Upper lobe of right lung (tissue), 1 donor: ENCODE data around the gene C1orf21. TPM values are rescaled to one million over a fixed set of nuclear protein-coding genes. Genes with fewer than 3 reads are reported as not detected.

ENCODE experiments used
- ATAC-seq: fragments of 200-7000 bp; cut with Tn5 transposase; one replicate; pipeline ENCODE4 v1.9.1; 2020; ENCODE audit warnings: mild to moderate bottlenecking, moderate library complexity
- DNase-seq: peaks from one replicate; pipeline ENCODE4 v3.0.0-alpha.2; 2020
- H3K27ac ChIP-seq: fragments of 200-600 bp; one replicate; pipeline ENCODE4 v1.8.0; 2022
- H3K27me3 ChIP-seq: fragments of 200-600 bp; one replicate; pipeline ENCODE4 v1.8.0; 2022; ENCODE audit warnings: mild to moderate bottlenecking
- H3K36me3 ChIP-seq: fragments of 200-600 bp; one replicate; pipeline ENCODE4 v1.8.0; 2022
- H3K4me1 ChIP-seq: fragments of 200-600 bp; one replicate; pipeline ENCODE4 v1.8.0; 2022
- H3K4me3 ChIP-seq: fragments of 200-600 bp; one replicate; pipeline ENCODE4 v1.8.0; 2022; ENCODE audit warnings: mild to moderate bottlenecking
- H3K9me3 ChIP-seq: fragments of 200-600 bp; one replicate; pipeline ENCODE4 v1.8.0; 2022
- intact Hi-C: fragments of 100-400 bp; cut with DNase I; formaldehyde crosslinking; loops from one replicate; pipeline ENCODE4 v1.11.0; 2022
- total RNA-seq: library from RNA; stranded (reverse); fragmentation: NEBNext Ultra II Directional; extraction: Animal tissue kit (Norgen Biotek cat#: 25700); gene quantifications from one replicate; pipeline ENCODE4 v1.2.1, GENCODE V29; 2021
- TF ChIP-seq, protein P1 (sequence below): fragments of 200-600 bp; IDR thresholded peaks from one replicate; pipeline ENCODE4 v1.8.0; 2022; ENCODE audit warnings: antibody characterized with exemption
- donor health status: DM: no; HTN: yes; CAD: no; lungs with severe emphysema.

C1orf21 gene
- total RNA-seq, 1 donor from 2014 or later, result 78.8 TPM

DNA sequence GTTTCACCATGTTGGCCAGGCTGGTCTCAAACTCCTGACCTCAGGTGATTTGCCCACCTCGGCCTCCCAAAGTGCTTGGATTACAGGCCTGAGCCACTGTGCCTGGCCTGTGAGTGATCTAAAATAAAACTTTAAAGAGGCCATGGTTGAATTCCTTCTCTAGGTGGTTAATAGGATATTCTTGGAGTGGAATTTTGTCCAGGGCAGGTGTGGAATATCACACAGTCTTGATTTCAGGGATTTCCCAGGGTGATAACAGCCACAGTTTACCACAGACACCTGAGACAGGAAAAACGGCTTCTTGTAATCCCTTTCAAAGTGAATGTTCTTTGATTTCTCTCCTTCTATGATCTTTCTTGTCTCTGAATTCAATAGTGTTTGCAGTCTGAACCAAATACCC, 32.1 kb upstream of the C1orf21 start:
- no peaks in the 10 kb centered on the region for H3K4me1 ChIP-seq
- TF ChIP-seq, protein P1, sequence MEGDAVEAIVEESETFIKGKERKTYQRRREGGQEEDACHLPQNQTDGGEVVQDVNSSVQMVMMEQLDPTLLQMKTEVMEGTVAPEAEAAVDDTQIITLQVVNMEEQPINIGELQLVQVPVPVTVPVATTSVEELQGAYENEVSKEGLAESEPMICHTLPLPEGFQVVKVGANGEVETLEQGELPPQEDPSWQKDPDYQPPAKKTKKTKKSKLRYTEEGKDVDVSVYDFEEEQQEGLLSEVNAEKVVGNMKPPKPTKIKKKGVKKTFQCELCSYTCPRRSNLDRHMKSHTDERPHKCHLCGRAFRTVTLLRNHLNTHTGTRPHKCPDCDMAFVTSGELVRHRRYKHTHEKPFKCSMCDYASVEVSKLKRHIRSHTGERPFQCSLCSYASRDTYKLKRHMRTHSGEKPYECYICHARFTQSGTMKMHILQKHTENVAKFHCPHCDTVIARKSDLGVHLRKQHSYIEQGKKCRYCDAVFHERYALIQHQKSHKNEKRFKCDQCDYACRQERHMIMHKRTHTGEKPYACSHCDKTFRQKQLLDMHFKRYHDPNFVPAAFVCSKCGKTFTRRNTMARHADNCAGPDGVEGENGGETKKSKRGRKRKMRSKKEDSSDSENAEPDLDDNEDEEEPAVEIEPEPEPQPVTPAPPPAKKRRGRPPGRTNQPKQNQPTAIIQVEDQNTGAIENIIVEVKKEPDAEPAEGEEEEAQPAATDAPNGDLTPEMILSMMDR, result no peak
- no peaks in the 10 kb centered on the region for H3K27me3 ChIP-seq
- no peak overlapping the region for H3K27ac ChIP-seq
- no peaks in the 10 kb centered on the region for H3K9me3 ChIP-seq
- H3K4me3 ChIP-seq, result no peak overlapping the region
- DNase-seq (no peak), ATAC-seq (no peak)
- no peaks in the 10 kb centered on the region for H3K36me3 ChIP-seq
- intact Hi-C loops, result no loop called here

GRCh38 chr1:184356891-184357290, 29.9 kb upstream of the C1orf21 start:
- H3K27ac ChIP-seq, result no peak overlapping the region
- H3K4me1 ChIP-seq, result no peaks in the 10 kb centered on the region
- ATAC-seq (no peak), DNase-seq (no peak)
- no peaks in the 10 kb centered on the region for H3K27me3 ChIP-seq
- intact Hi-C loops, result no loop called here
- TF ChIP-seq, protein P1, result no peak
- no peak overlapping the region for H3K4me3 ChIP-seq
- no peaks in the 10 kb centered on the region for H3K36me3 ChIP-seq
- H3K9me3 ChIP-seq, result no peaks in the 10 kb centered on the region

- no peaks in the 10 kb centered on the region for H3K36me3 ChIP-seq
- no peaks in the 10 kb centered on the region for H3K27me3 ChIP-seq
- DNase-seq (no peak), ATAC-seq (no peak)
- no peak overlapping the region for H3K27ac ChIP-seq
- intact Hi-C loops, result no loop called here
- TF ChIP-seq, protein P1, result no peak
- no peak overlapping the region for H3K4me3 ChIP-seq
- no peaks in the 10 kb centered on the region for H3K9me3 ChIP-seq
- H3K4me1 ChIP-seq, result no peaks in the 10 kb centered on the region
Observed at GRCh38 chr1:184358256-184358655, 28.6 kb upstream of the C1orf21 start.

DNA sequence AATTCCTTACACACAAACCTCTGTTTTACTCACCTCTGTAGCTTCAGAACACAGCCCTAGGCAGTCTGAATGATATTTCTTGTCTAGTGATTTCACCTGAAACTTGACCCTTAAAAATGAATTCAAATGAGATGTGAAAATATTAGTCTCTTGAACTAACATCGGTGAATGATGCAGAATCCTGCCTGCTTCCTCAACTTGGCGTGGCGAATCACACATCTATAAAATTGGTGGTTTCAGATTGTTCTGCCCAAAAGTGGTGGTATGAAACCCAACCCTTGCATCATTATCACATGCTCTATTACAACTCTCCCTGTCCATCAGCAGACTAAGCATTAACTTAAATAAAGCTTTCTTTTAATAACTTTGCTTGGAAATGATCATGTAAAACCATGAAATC, 26.9 kb upstream of the C1orf21 start:
- TF ChIP-seq, protein P1, result no peak
- H3K4me1 ChIP-seq, result no peaks in the 10 kb centered on the region

DNA sequence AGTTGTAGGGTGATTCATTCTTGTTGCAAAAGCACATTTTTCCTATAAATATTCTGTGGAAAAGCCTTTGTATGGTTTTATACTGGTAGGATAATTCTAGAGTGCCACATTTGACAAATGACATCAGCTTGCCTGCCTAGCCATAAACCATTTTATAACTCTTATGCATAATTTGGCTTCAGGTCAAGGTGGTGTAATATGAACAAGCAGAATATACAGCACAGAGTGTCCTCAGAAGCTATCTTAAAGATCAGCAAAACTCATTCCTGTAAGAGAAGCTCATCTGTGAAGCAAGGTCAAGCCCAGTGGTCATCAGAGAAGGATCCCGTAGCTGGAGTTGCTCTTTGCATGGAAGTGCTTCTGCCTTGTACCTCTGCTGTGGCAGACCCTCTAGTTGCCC, 24.0 kb upstream of the C1orf21 start:
- Histone ChIP-seq H3K4me3 (no peak overlapping the region), H3K9me3 (no peaks in the 10 kb centered on the region), H3K4me1 (no peaks in the 10 kb centered on the region), H3K27ac (no peak overlapping the region), H3K36me3 (no peaks in the 10 kb centered on the region), H3K27me3 (no peaks in the 10 kb centered on the region)
- TF ChIP-seq, protein P1, result no peak
- DNase-seq (no peak), ATAC-seq (no peak)
- intact Hi-C loops, result no loop called here

More for the DNA sequence above, 26.9 kb upstream of the C1orf21 start:
- no peaks in the 10 kb centered on the region for H3K36me3 ChIP-seq
- DNase-seq (no peak), ATAC-seq (no peak)
- no peak overlapping the region for H3K4me3 ChIP-seq
- H3K27me3 ChIP-seq, result no peaks in the 10 kb centered on the region
- intact Hi-C loops, result no loop called here
- no peaks in the 10 kb centered on the region for H3K9me3 ChIP-seq
- H3K27ac ChIP-seq, result no peak overlapping the region

DNA sequence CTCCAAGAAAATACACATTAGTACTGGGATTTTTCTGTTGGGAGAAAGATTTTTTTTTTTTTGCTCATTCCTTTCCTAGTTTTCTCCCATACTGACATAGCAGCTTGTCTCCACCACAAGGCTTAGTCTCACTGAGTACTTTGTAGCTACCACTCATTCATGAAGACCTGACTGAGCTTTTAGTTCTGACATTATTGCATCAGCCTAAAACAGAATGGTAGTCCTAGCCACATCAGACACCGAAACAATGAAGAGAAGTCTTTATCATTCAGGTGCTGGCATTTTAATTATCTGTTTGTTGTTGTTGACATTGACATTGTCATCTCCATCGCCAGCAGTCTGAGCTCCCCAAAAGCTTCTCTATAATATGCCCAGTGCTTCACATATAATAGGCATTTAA, 21.1 kb upstream of the C1orf21 start:
- no peaks in the 10 kb centered on the region for H3K4me1 ChIP-seq
- ATAC-seq, result no peak
- H3K36me3 ChIP-seq, result no peaks in the 10 kb centered on the region
- no peak overlapping the region for H3K4me3 ChIP-seq
- no peak for DNase-seq
- intact Hi-C loops, result no loop called here
- no peak overlapping the region for H3K27ac ChIP-seq
- H3K9me3 ChIP-seq, result no peaks in the 10 kb centered on the region
- TF ChIP-seq, protein P1, result no peak
- H3K27me3 ChIP-seq, result no peaks in the 10 kb centered on the region
